MM.1S (cell line): ENCODE results near the gene HECW1.

Source experiments
- CTCF ChIP-seq: fragments of 300-600 bp; sonication (generic); IDR thresholded peaks from 2 replicates; pipeline ENCODE4 v1.5.1; 2016; ENCODE audit warnings: antibody characterized with exemption, low read length, mixed read lengths
- EZH2phosphoT487 ChIP-seq: fragments of 300-600 bp; sonication (generic); IDR thresholded peaks from 2 replicates; pipeline ENCODE4 v1.6.1; 2018; ENCODE audit warnings: antibody characterized with exemption, low read length

- TF ChIP-seq CTCF (no peak), EZH2phosphoT487 (no peak)
Measured at GRCh38 chr7:43508461-43508860, 396.0 kb downstream of the HECW1 start.
